Measurements from ENCODE around the gene RP9.

RP9 gene

GRCh38 chr7:33128990-33129805, 20.0 kb upstream of the RP9 start, which contains the start of gene BBS9:
BBS9 (plus strand) TSS chr7:33129564; CDS start chr7:33146253, 16,689 bp downstream.
- no peaks in the 10 kb centered on the region; the same call in 1 of the 2 replicates for H3K9me3 ChIP-seq
- H3K36me3 ChIP-seq = no peaks in the 10 kb centered on the region
- peak within 1 kb of the TSS; percentile 86 for H3K4me3 ChIP-seq (ENCODE audit: low read depth, low read length)
- DNase-seq = peak; percentile 97
- no peak for TF ChIP-seq CTCF (IDR thresholded peaks at IDR 0.05; ENCODE audit: low read depth, low read length)
- no peaks in the 10 kb centered on the region for H3K4me1 ChIP-seq
- 0 out of 2 replicates have a peak, but pooled peaks cover 2% of the 10 kb centered on the region for H3K27me3 ChIP-seq

GRCh38 chr7:33128631-33128989, 19.4 kb upstream of the RP9 start:
- TF ChIP-seq CTCF (IDR thresholded peaks at IDR 0.05; ENCODE audit: low read depth, low read length) = no peak
- Histone ChIP-seq H3K4me1 (no peaks in the 10 kb centered on the region), H3K36me3 (no peaks in the 10 kb centered on the region), H3K4me3 (ENCODE audit: low read depth, low read length) (peak overlapping the region; percentile 86), H3K9me3 (no peaks in the 10 kb centered on the region; the same call in 1 of the 2 replicates), H3K27me3 (0 out of 2 replicates have a peak, but pooled peaks cover 2% of the 10 kb centered on the region)
- no peak for DNase-seq

GRCh38 chr7:33127085-33127484, 17.9 kb upstream of the RP9 start:
- no peaks in the 10 kb centered on the region for H3K9me3 ChIP-seq
- H3K4me1 ChIP-seq = no peaks in the 10 kb centered on the region
- H3K27me3 ChIP-seq = 0 out of 2 replicates have a peak, but pooled peaks cover 2% of the 10 kb centered on the region
- no peak overlapping the region for H3K4me3 ChIP-seq (ENCODE audit: low read depth, low read length)
- DNase-seq = no peak
- no peak for TF ChIP-seq CTCF (IDR thresholded peaks at IDR 0.05; ENCODE audit: low read depth, low read length)
- H3K36me3 ChIP-seq = no peaks in the 10 kb centered on the region

GRCh38 chr7:33118383-33118782, 9.2 kb upstream of the RP9 start:
- H3K4me1 ChIP-seq = no peaks in the 10 kb centered on the region
- no peak overlapping the region for H3K4me3 ChIP-seq (ENCODE audit: low read depth, low read length)
- H3K9me3 ChIP-seq = no peaks in the 10 kb centered on the region
- no peak for TF ChIP-seq CTCF (IDR thresholded peaks at IDR 0.05; ENCODE audit: low read depth, low read length)
- DNase-seq = no peak
- H3K27me3 ChIP-seq = peaks cover 20% of the 10 kb centered on the region
- H3K36me3 ChIP-seq = no peaks in the 10 kb centered on the region

- TF ChIP-seq CTCF (IDR thresholded peaks at IDR 0.05; ENCODE audit: low read depth, low read length) = no peak
- H3K36me3 ChIP-seq = no peaks in the 10 kb centered on the region
Measured at GRCh38 chr7:33114976-33115375, 5.8 kb upstream of the RP9 start.

GRCh38 chr7:33111614-33112013, 2.4 kb upstream of the RP9 start:
- no peak for TF ChIP-seq CTCF (IDR thresholded peaks at IDR 0.05; ENCODE audit: low read depth, low read length)
- Histone ChIP-seq H3K36me3 (0 out of 2 replicates have a peak, but pooled peaks cover 2% of the 10 kb centered on the region), H3K9me3 (no peaks in the 10 kb centered on the region)

More at GRCh38 chr7:33114976-33115375, 5.8 kb upstream of the RP9 start:
- Histone ChIP-seq H3K4me3 (ENCODE audit: low read depth, low read length) (no peak overlapping the region), H3K4me1 (no peaks in the 10 kb centered on the region), H3K9me3 (no peaks in the 10 kb centered on the region), H3K27me3 (peaks cover 20% of the 10 kb centered on the region)
- DNase-seq = no peak

More at GRCh38 chr7:33111614-33112013, 2.4 kb upstream of the RP9 start:
- DNase-seq = no peak
- H3K4me3 ChIP-seq (ENCODE audit: low read depth, low read length) = no peak overlapping the region
- peaks cover 13% of the 10 kb centered on the region for H3K27me3 ChIP-seq
- H3K4me1 ChIP-seq = no peaks in the 10 kb centered on the region

Data from BE2C (cell line).